ENCODE results near the gene TBC1D2.
A peak's percentile ranks its signal among the peaks of the same experiment; 100 is the strongest.

The TBC1D2 gene

GRCh38 chr9:98215821-98216220 lies 39.6 kb downstream of the TBC1D2 start:
- DNase-seq: no peak

GRCh38 chr9:98215271-98215670 lies 40.2 kb downstream of the TBC1D2 start:
- DNase-seq: no peak

- peak in 3 of 14 donors; percentile 7 to 10 (median 9) for DNase-seq
These were observed 40.6 kb downstream of the TBC1D2 start for GRCh38 chr9:98214811-98215210.

GRCh38 chr9:98211260-98211659 lies 44.2 kb downstream of the TBC1D2 start:
- DNase-seq: no peak

- DNase-seq: no peak
These were observed 45.0 kb downstream of the TBC1D2 start for GRCh38 chr9:98210435-98210834.

- DNase-seq: no peak
These were observed 45.9 kb downstream of the TBC1D2 start for GRCh38 chr9:98209530-98209929.

GRCh38 chr9:98208635-98209034 lies 46.8 kb downstream of the TBC1D2 start:
- no peak for DNase-seq

- no peak for DNase-seq
These were observed 47.8 kb downstream of the TBC1D2 start for GRCh38 chr9:98207606-98208005.

- DNase-seq: no peak
These were observed 48.7 kb downstream of the TBC1D2 start for GRCh38 chr9:98206754-98207153.

- no peak for DNase-seq
These were observed 50.8 kb downstream of the TBC1D2 start for GRCh38 chr9:98204692-98205091.

- no peak for DNase-seq
These were observed 52.3 kb downstream of the TBC1D2 start for GRCh38 chr9:98203153-98203552.

GRCh38 chr9:98202252-98202651 lies 53.2 kb downstream of the TBC1D2 start:
- no peak for DNase-seq

- no peak for DNase-seq
These were observed 53.7 kb downstream of the TBC1D2 start for GRCh38 chr9:98201749-98202148.

GRCh38 chr9:98201102-98201501 lies 54.3 kb downstream of the TBC1D2 start:
- no peak for DNase-seq

- no peak for DNase-seq
These were observed 55.9 kb downstream of the TBC1D2 start for GRCh38 chr9:98199388-98200033.

GRCh38 chr9:98195671-98196070 lies 59.8 kb downstream of the TBC1D2 start:
- no peak for DNase-seq

GRCh38 chr9:98193336-98193944 lies 62.0 kb downstream of the TBC1D2 start:
- no peak for DNase-seq

GRCh38 chr9:98192503-98193335 lies 62.7 kb downstream of the TBC1D2 start, which contains the start of gene CORO2A:
TSS of gene CORO2A (minus strand) at chr9:98192637. CDS start at chr9:98157660, 34,977 bp downstream.
- peak in 5 of 14 donors; percentile 11 to 72 (median 34) for DNase-seq

GRCh38 chr9:98191671-98192502 lies 63.6 kb downstream of the TBC1D2 start:
- peak in 1 of 14 donors; percentile 50 for DNase-seq

- DNase-seq: peak in 1 of 14 donors; percentile 38
These were observed 64.3 kb downstream of the TBC1D2 start for GRCh38 chr9:98191181-98191608.

- DNase-seq: peak in 1 of 14 donors; percentile 26
These were observed 64.7 kb downstream of the TBC1D2 start for GRCh38 chr9:98190757-98191105.

GRCh38 chr9:98189412-98189811 lies 66.0 kb downstream of the TBC1D2 start:
- DNase-seq: no peak
